HCT116 (cell line): ENCODE measurements around the gene KAT5.

Source experiments
- ELF1 ChIP-seq: IDR thresholded peaks from 2 replicates; pipeline ENCODE4 v1.6.1; 2012; ENCODE audit warnings: low read depth, borderline replicate concordance
- EZH2 ChIP-seq: fragments of 200-600 bp; sonication (generic); IDR thresholded peaks from 2 replicates; pipeline ENCODE4 v1.6.1; 2017; ENCODE audit warnings: antibody characterized with exemption, mixed run types
- JUND ChIP-seq: IDR thresholded peaks from 2 replicates; pipeline ENCODE4 v1.6.1; 2012
- POLR2A ChIP-seq: IDR thresholded peaks from 2 replicates; pipeline ENCODE4 v1.7.0; 2011; ENCODE audit warnings: borderline replicate concordance; ENCODE audit not compliant: insufficient read depth, insufficient read length; ENCODE audit errors: extremely low read depth
- POLR2AphosphoS5 ChIP-seq: IDR thresholded peaks from 2 replicates; pipeline ENCODE4 v1.6.1; 2011; ENCODE audit warnings: mild to moderate bottlenecking, low read depth, low read length, moderate library complexity
- ZNF274 ChIP-seq: fragments of 200-500 bp; sonication (Bioruptor generic); IDR thresholded peaks from 2 replicates; pipeline ENCODE4 v1.6.1; 2014; ENCODE audit warnings: mild to moderate bottlenecking, low read depth, low read length, inconsistent platforms
- TF ChIP-seq, protein P1 (sequence below), 3 experiments: fragments of 200-600 bp in 1 of 3; sonication (generic) in 1 of 3; IDR thresholded peaks in 2 of 3; conservative IDR thresholded peaks in 1 of 3; 2 replicates each; pipeline ENCODE4 v1.5.1; 2012 to 2017; ENCODE audit warnings: low read depth in 2 of 3, low read length in 2 of 3, antibody characterized with exemption in 1 of 3, borderline replicate concordance in 1 of 3, control low read depth in 1 of 3, mild to moderate bottlenecking in 1 of 3, mixed read lengths in 1 of 3, mixed run types in 1 of 3, moderate library complexity in 1 of 3; ENCODE audit not compliant: insufficient read depth in 1 of 3

DNA sequence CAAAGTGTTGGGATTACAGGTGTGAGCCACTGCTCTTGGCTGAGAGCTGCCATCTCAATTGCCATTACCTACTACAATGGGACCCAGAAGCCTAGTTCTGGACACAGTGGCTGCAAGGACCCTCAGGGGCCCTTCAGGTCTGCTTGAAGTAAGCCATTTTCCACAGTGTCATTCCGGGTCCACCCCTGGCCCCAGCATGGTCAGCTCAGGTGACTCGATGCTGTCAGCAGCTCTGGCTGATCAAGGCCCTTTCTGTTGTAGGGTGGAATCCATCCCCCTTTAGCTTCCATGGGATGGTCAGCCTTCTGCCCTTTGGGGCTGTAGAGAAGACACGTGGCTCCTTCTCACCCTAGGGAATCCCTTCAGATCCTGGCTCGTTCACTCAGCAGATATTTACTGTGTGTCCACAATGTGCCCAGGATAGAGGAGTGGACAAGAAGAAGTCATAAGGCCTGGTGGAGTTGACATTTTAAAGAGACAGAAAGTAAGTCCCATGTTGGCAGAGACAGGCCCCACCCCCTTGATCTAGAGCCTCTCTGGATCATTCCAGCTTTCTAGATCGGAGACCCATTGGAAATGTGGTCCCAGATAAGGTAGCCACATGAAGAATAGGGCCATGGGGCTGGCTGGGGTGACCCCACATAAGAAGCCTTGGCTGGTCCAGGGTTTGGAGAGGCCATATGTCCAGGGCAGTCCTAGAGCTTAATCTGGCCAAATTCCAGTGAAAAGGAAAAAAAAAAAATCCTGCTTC, 15.1 kb upstream of the KAT5 start:
- TF ChIP-seq POLR2AphosphoS5 (no peak), POLR2A (no peak), ZNF274 (no peak), EZH2 (no peak), JUND (no peak), ELF1 (no peak)
- TF ChIP-seq, protein P1, sequence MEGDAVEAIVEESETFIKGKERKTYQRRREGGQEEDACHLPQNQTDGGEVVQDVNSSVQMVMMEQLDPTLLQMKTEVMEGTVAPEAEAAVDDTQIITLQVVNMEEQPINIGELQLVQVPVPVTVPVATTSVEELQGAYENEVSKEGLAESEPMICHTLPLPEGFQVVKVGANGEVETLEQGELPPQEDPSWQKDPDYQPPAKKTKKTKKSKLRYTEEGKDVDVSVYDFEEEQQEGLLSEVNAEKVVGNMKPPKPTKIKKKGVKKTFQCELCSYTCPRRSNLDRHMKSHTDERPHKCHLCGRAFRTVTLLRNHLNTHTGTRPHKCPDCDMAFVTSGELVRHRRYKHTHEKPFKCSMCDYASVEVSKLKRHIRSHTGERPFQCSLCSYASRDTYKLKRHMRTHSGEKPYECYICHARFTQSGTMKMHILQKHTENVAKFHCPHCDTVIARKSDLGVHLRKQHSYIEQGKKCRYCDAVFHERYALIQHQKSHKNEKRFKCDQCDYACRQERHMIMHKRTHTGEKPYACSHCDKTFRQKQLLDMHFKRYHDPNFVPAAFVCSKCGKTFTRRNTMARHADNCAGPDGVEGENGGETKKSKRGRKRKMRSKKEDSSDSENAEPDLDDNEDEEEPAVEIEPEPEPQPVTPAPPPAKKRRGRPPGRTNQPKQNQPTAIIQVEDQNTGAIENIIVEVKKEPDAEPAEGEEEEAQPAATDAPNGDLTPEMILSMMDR (IDR thresholded peaks at IDR 0.05 in 2 of 3, conservative IDR thresholded peaks at IDR 0.05 in 1 of 3; ENCODE audit: borderline replicate concordance in 1 of 3, insufficient read depth in 1 of 3, low read depth in 2 of 3, low read length in 2 of 3) = no peak
